ENCODE data around the gene MOB3B.

MOB3B gene

DNA sequence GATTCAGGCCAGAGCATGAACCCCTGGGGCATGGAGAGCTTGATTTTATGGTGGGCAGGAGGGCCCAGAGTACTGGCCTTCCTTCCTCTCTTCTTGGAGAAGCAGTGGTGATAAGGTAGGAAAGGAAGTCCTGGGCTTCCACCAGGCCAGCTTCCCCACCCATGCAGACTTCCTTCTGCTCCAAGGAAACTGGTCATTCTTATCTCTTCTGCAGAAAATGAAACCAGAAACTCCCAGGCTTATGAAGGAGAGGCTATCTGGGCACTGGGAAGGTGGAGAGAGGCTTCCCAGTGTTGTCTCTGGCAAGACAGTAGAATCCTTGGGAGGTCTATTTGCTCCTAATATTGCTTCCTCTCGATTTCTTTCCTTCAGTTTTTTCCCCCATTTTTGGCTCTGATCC lies 122.1 kb downstream of the MOB3B start:
- H3K4me3 ChIP-seq (ENCODE audit: low read length), result no peak overlapping the region
- no peak overlapping the region for H3K27ac ChIP-seq (ENCODE audit: low read depth, low read length)
- H3K4me1 ChIP-seq (ENCODE audit: control insufficient read depth, low read length), result no peaks in the 10 kb centered on the region
- H3K4me2 ChIP-seq (ENCODE audit: low read length), result no peak overlapping the region
- H4K20me1 ChIP-seq (ENCODE audit: control insufficient read depth, insufficient read depth, low read depth, low read length), result no peaks in the 10 kb centered on the region
- TF ChIP-seq EZH2phosphoT487 (IDR thresholded peaks at IDR 0.05; ENCODE audit: borderline replicate concordance, low read length), result no peak
- TF ChIP-seq, protein P1, sequence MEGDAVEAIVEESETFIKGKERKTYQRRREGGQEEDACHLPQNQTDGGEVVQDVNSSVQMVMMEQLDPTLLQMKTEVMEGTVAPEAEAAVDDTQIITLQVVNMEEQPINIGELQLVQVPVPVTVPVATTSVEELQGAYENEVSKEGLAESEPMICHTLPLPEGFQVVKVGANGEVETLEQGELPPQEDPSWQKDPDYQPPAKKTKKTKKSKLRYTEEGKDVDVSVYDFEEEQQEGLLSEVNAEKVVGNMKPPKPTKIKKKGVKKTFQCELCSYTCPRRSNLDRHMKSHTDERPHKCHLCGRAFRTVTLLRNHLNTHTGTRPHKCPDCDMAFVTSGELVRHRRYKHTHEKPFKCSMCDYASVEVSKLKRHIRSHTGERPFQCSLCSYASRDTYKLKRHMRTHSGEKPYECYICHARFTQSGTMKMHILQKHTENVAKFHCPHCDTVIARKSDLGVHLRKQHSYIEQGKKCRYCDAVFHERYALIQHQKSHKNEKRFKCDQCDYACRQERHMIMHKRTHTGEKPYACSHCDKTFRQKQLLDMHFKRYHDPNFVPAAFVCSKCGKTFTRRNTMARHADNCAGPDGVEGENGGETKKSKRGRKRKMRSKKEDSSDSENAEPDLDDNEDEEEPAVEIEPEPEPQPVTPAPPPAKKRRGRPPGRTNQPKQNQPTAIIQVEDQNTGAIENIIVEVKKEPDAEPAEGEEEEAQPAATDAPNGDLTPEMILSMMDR (IDR thresholded peaks at IDR 0.05; ENCODE audit: low read depth, low read length, poor library complexity, severe bottlenecking), result no peak
- no peaks in the 10 kb centered on the region for H3K36me3 ChIP-seq (ENCODE audit: control insufficient read depth, low read length)
- no peaks in the 10 kb centered on the region for H3F3A ChIP-seq (ENCODE audit: control insufficient read depth, insufficient read depth)
- no peaks in the 10 kb centered on the region for H3K79me2 ChIP-seq (ENCODE audit: control insufficient read depth, low read length)
- no peaks in the 10 kb centered on the region for H3K9me3 ChIP-seq (ENCODE audit: control insufficient read depth, insufficient read depth, low read length)
- no peaks in the 10 kb centered on the region for H3K27me3 ChIP-seq (ENCODE audit: control insufficient read depth, low read length)
- no peaks in the 10 kb centered on the region for H3K9me2 ChIP-seq (replicated peaks; ENCODE audit: control insufficient read depth, low read length)

- Histone ChIP-seq H3K27me3 (ENCODE audit: control insufficient read depth, low read length) (no peaks in the 10 kb centered on the region; the same call in 1 of the 2 replicates), H3K4me3 (ENCODE audit: low read length) (no peak overlapping the region), H4K20me1 (ENCODE audit: control insufficient read depth, insufficient read depth, low read depth, low read length) (no peaks in the 10 kb centered on the region), H3K79me2 (ENCODE audit: control insufficient read depth, low read length) (no peaks in the 10 kb centered on the region), H3K4me1 (ENCODE audit: control insufficient read depth, low read length) (no peaks in the 10 kb centered on the region), H3F3A (ENCODE audit: control insufficient read depth, insufficient read depth) (no peaks in the 10 kb centered on the region), H3K4me2 (ENCODE audit: low read length) (no peak overlapping the region), H3K27ac (ENCODE audit: low read depth, low read length) (no peak overlapping the region), H3K9me2 (replicated peaks; ENCODE audit: control insufficient read depth, low read length) (no peaks in the 10 kb centered on the region), H3K9me3 (ENCODE audit: control insufficient read depth, insufficient read depth, low read length) (no peaks in the 10 kb centered on the region), H3K36me3 (ENCODE audit: control insufficient read depth, low read length) (no peaks in the 10 kb centered on the region)
- no peak for TF ChIP-seq EZH2phosphoT487 (IDR thresholded peaks at IDR 0.05; ENCODE audit: borderline replicate concordance, low read length)
Measured at GRCh38 chr9:27404661-27405060, 125.0 kb downstream of the MOB3B start.

DNA sequence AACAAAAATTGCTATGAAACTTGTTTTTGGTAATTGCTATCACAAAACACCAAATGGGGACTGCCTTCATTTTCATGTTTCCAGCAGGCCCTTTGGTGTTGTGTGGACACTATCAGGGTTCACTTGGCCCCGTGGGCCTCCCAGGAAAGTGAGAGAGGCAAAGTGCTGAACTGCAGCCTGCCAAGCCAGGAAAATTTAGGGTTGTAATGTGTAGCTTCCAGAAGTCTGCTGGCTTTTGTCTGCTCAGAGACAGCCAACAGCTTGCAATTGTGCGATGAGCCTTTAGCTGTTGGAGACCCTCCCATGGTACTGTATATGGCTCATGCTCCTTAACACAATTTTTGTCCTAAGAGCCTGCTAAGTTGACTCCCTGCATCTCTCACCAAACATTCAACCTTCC lies 127.0 kb downstream of the MOB3B start:
- Histone ChIP-seq H3K36me3 (ENCODE audit: control insufficient read depth, low read length) (no peaks in the 10 kb centered on the region), H3K79me2 (ENCODE audit: control insufficient read depth, low read length) (no peaks in the 10 kb centered on the region), H3K4me2 (ENCODE audit: low read length) (no peak overlapping the region), H3K4me3 (ENCODE audit: low read length) (no peak overlapping the region), H3K4me1 (ENCODE audit: control insufficient read depth, low read length) (peaks cover 5% of the 10 kb centered on the region), H3K9me2 (replicated peaks; ENCODE audit: control insufficient read depth, low read length) (no peaks in the 10 kb centered on the region), H4K20me1 (ENCODE audit: control insufficient read depth, insufficient read depth, low read depth, low read length) (no peaks in the 10 kb centered on the region), H3K9me3 (ENCODE audit: control insufficient read depth, insufficient read depth, low read length) (no peaks in the 10 kb centered on the region), H3K27ac (ENCODE audit: low read depth, low read length) (no peak overlapping the region), H3F3A (ENCODE audit: control insufficient read depth, insufficient read depth) (no peaks in the 10 kb centered on the region), H3K27me3 (ENCODE audit: control insufficient read depth, low read length) (no peaks in the 10 kb centered on the region; the same call in 1 of the 2 replicates)
- TF ChIP-seq EZH2phosphoT487 (IDR thresholded peaks at IDR 0.05; ENCODE audit: borderline replicate concordance, low read length), result no peak
- TF ChIP-seq, protein P1 (IDR thresholded peaks at IDR 0.05; ENCODE audit: low read depth, low read length, poor library complexity, severe bottlenecking), result no peak

GRCh38 chr9:27400334-27400880 lies 129.2 kb downstream of the MOB3B start:
- H3K27ac ChIP-seq (ENCODE audit: low read depth, low read length), result no peak overlapping the region
- no peaks in the 10 kb centered on the region for H3K79me2 ChIP-seq (ENCODE audit: control insufficient read depth, low read length)
- H3K27me3 ChIP-seq (ENCODE audit: control insufficient read depth, low read length), result no peaks in the 10 kb centered on the region; the same call in 1 of the 2 replicates
- H3K9me2 ChIP-seq (replicated peaks; ENCODE audit: control insufficient read depth, low read length), result no peaks in the 10 kb centered on the region
- no peaks in the 10 kb centered on the region for H3K9me3 ChIP-seq (ENCODE audit: control insufficient read depth, insufficient read depth, low read length)
- no peaks in the 10 kb centered on the region for H4K20me1 ChIP-seq (ENCODE audit: control insufficient read depth, insufficient read depth, low read depth, low read length)
- no peak for TF ChIP-seq EZH2phosphoT487 (IDR thresholded peaks at IDR 0.05; ENCODE audit: borderline replicate concordance, low read length)
- TF ChIP-seq, protein P1 (IDR thresholded peaks at IDR 0.05; ENCODE audit: low read depth, low read length, poor library complexity, severe bottlenecking), result no peak
- no peaks in the 10 kb centered on the region for H3F3A ChIP-seq (ENCODE audit: control insufficient read depth, insufficient read depth)
- no peak overlapping the region for H3K4me3 ChIP-seq (ENCODE audit: low read length)
- H3K4me2 ChIP-seq (ENCODE audit: low read length), result no peak overlapping the region
- H3K4me1 ChIP-seq (ENCODE audit: control insufficient read depth, low read length), result peaks cover 5% of the 10 kb centered on the region
- H3K36me3 ChIP-seq (ENCODE audit: control insufficient read depth, low read length), result no peaks in the 10 kb centered on the region
